HG02610 (cell line): ENCODE results near the gene TMBIM1.
A peak's percentile ranks its signal among the peaks of the same experiment; 100 is the strongest.

Source experiments
- ATAC-seq: cut with Tn5 transposase; IDR thresholded peaks from one replicate; pipeline ENCODE4 v1.9.1; 2021; ENCODE audit warnings: mild to moderate bottlenecking, moderate library complexity; ENCODE audit not compliant: unreplicated experiment

The TMBIM1 gene

GRCh38 chr2:218292048-218293014, at the start of gene TMBIM1:
Gene TMBIM1 (minus strand): TSS chr2:218292503. CDS start chr2:218282141, 10,362 bp downstream.
- ATAC-seq, result peak; percentile 80

- no peak for ATAC-seq
These were observed 49.1 kb upstream of the TMBIM1 start for GRCh38 chr2:218341381-218341780.

GRCh38 chr2:218340656-218341055, 48.4 kb upstream of the TMBIM1 start:
- no peak for ATAC-seq

DNA sequence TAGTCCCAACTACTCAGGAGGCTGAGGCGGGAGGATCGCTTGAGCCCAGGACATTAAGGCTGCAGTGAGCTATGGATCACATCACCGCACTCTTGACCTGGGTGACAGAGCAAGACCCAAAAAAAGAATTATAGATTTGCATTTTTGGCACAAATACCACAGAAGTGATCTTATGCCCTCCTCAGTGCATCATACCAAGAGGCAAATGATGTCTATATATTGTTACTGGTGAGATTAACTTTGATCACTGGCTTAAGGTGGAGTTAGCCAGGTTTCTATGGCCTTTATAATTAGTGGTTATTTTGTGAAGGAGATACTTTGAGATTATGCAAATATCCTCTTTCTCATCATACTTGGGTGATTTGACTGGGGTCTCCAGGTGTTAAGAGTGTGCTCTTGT, 42.2 kb upstream of the TMBIM1 start:
- no peak for ATAC-seq

- ATAC-seq, result no peak
These were observed 40.8 kb upstream of the TMBIM1 start for GRCh38 chr2:218332920-218333645.

- ATAC-seq, result no peak
These were observed 40.0 kb upstream of the TMBIM1 start for GRCh38 chr2:218332288-218332687.

- ATAC-seq, result no peak
These were observed 39.4 kb upstream of the TMBIM1 start for GRCh38 chr2:218331745-218332144.

DNA sequence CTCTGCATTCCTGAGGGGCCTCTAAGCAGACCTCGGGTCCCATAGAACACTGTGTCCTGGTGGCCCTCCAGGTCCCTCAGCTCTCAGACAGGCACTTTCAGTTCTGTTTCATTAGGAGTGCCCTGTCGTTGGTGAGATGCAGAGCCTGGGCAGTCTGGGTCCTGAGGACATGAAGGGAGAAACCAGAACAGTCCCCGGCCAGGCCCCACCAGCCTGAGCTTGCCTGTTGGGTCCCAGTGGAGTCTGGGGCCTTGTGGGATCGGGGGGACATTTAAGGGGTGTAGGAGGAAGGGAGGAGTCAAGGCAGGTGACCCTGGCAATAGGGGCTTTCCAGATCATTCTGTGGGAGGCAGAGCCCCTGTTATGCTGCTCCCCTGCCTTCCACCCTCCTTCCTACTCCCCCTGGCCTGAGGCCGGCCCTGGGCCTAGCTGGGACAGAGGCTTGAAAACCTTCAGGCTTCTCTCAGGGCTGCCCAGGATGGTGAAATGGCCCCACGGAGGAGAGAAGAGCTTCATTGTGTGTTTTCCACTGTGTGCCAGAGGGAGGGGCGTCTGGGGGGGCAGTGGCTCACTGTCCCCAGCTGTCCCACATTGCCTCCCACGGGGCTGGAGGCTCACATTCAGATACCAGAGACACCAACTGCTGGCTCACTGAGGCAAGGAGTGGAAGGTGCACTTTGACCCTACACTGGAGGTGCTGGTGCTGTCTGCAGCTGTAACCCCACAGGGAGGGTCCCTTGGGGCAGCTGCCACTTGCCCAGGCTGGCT, 37.7 kb upstream of the TMBIM1 start:
- ATAC-seq, result peak; percentile 37

GRCh38 chr2:218329027-218329825, 36.9 kb upstream of the TMBIM1 start:
- peak; percentile 53 for ATAC-seq

DNA sequence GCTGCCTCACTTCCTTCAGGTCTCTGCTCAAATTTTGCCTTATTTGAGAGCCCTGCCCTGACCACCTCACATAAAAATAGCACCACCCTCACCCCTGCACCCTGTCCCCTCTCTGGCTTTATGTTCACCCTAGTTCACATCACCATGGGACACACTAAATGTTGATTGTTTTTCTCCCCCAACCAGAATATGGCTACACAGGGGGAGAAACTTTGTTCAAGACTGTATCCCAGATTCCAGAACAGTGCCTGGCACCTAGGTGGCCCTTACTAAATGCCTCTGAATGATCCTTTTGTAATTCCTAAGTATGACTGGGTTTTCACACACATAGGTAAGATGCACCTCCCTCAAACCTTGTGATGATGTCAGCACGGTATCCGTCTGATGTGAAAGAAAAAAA, 36.0 kb upstream of the TMBIM1 start:
- ATAC-seq, result no peak

DNA sequence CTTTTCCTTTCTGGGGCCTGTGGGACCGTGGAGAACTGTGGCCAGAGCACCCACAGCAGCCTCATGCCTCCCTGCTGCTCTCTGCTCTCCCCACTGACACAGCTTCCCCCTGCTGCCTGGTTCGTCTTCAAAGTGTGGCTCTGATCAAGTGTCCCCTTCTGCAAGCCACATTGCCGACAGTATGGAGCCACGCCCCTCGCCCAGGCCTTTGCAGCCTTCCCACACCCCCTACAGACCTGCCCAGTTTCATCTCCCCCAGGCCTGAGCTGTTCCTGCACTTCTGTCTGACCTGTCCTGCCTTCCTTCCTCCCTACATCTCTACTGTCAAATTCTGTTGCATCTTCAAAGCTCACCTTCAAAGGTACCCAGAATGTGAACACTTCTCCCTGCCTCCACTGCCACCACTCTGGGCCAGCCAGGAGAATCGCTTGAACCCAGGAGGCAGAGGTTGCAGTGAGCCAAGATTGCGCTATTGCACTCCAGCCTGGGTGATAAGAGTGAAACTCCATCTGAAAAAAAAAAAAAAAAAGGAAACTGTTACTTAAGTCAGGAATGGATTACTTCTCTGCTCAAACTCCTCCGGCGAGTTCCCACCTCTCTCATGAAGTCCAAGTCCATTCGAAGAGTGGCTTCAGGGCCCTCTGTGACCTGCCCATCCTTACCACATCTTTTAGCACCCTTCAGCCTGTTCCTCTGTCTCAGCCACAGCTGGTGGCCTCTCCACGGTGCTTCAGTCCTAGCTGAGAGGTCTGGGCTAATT, 35.3 kb upstream of the TMBIM1 start:
- ATAC-seq, result no peak

DNA sequence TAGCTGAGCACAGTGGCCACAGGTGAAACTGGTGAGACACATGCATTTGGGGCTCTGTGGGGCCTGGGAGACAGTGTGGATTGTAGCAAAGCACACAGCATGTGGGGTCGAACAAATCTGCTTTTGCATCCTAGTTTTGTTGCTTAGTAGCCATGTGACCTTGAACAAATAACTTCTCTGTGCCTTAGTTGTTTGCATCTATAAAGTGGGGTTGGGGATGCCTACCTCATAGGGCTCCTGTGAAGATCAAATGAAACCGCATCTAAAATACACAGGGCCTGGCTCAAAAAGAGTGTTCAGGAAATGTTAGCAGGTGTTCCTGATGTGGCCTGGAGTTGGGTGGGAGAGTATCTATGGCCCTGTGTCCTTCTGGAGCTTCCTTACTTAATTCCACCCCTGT, 34.0 kb upstream of the TMBIM1 start:
- ATAC-seq, result no peak

DNA sequence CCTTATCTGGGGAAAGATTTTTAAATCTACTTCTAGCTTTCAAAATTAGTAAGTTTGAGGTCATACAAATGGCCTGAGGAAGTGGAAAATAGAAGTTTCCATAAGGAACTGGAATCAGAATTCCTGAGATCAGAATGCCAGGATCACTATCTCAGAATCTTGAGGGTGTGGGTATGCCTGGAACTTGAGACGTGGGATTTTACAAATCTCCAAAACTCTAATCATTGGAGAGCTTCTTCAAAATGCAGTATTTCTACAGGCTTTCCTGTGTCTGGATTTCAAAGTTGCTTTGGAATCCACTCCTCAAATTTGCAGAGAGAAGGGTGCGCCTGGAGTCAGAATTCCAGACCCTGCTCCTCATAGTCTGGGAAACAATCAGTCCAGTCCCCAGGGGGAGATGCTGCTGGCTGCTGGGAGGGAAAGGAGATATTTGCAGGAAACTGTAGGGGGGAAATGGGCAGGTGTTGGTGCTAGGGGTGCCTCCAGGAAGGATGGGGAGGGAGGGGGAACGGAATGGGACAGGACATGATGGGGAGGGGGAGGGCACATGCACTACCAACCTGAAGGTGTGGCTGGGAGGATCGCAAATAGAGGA, 33.4 kb upstream of the TMBIM1 start:
- ATAC-seq, result no peak

- no peak for ATAC-seq
These were observed 31.5 kb upstream of the TMBIM1 start for GRCh38 chr2:218323526-218324472.

DNA sequence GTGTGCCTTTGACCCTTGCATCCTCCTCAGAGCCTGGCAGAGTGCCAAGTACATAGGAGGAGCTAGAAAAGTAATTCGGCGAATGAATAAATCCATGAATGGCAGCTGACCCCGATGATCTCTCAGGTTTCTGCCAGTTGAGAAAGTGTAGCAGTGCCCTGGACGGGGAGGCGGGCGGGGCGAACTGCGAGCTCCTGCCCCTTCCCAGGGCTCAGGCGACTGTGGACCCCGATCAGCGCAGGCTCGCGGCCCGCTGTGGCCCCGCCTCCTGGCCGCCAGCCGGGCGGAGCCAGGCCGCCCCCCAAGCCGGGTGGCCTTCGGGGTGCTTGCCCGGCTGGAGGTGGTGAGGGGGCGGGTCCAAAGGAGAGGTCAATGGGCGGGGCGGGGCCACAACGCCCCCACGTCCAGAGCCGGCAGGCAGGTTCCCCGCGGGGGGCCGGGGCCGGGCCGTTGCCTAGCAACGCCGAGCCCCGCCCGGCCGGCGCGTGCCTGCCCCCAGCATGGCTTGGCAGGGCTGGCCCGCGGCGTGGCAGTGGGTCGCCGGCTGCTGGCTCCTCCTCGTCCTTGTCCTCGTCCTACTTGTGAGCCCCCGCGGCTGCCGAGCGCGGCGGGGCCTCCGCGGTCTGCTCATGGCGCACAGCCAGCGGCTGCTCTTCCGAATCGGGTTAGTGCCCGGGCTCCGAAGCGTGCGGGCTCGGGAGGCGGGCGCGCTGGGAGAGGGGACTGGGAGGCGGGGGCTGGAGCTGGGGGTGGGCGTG, 30.6 kb upstream of the TMBIM1 start:
- peak; percentile 64 for ATAC-seq

DNA sequence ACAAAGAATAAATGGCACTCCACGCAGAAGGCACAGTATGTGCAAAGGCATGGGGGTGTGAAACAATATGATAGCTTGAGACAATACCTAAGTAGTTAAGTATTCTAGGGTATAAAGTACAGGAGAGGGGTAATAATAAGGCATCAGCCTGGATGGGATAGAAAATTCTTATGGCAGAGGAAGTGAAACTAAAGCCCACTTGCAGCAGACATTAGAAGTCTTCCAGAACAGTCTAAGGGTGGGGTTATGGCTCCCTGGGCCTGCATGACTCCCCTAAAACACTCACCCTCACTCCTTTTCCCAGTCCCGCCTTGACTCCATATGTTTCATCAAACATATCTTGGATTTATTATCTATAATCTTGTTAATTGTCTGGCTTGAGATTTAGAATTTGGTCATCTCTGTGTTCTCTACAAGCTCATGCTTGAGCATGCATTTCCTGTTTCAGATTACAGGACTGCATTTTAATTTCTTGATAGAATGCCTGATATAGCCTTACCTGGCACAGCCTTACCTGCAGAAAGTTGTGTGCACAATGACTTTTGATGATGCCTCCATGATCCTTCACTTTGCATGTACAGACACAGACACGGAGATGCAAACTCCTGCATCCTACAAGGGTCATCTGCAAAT, 28.5 kb upstream of the TMBIM1 start:
- no peak for ATAC-seq

DNA sequence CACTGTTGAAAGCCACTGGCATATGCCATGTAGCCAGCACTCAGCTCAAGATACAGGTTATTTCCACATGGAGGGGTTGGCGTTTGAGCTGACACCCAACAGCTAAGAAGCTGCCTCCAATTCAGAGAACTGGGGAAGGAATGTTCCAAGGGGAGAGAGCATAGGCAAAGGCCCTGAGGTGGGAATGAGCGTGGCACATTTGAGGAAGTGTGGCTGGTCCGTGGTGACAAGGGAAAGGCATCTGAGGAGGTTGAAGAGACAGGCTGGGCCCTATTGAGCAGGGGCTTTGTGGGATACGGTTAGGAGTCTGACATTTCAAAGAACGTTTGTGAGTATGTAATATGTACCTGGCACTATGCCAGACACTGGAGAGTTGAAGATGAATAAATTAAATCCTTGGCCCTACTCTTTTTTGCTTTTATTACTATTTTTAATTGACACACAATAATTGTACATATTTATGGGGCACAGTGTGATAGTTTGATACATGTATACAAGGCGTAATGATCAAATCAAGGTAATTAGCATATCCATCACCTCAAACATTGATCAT, 27.6 kb upstream of the TMBIM1 start:
- ATAC-seq, result no peak
